NCI-H69 (cell line): Measurements from ENCODE around the gene GNRH2.
"Not testable (repeated sequence)": the region's sequence is repeated elsewhere in the genome, so short reads cannot be mapped to it uniquely, and the experiment has no call there.

Experiments used
- DNase-seq: peaks from one replicate; lab custom pipeline; 2025; lab: John Stamatoyannopoulos, UW

GNRH2 gene, protein sequence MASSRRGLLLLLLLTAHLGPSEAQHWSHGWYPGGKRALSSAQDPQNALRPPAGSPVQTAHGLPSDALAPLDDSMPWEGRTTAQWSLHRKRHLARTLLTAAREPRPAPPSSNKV

DNA sequence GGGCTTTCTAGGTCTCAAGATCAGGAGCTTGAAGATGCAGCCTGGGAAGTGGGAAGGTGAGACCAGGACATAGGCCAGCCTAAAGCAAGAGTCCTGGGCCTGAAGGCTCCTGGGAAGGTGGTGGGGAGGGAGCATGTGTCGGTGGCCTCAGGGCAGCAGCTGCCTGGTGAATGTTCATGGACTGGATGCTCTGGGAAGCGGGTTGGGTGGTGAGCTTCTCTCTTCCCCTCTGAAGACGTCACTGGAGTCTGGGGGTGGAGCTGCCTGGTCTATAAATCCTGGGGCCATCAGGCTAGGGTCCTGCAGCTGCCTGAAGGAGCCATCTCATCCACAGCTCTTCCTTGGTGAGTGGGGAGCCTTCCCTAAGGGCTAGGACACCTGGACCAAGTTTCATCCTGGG lies at the start of gene GNRH2:
Gene GNRH2 (plus strand): TSS at position 301 of the 400 bp plus-strand sequence. CDS start 793 bp downstream, outside the sequence.
- DNase-seq, result no peak

DNA sequence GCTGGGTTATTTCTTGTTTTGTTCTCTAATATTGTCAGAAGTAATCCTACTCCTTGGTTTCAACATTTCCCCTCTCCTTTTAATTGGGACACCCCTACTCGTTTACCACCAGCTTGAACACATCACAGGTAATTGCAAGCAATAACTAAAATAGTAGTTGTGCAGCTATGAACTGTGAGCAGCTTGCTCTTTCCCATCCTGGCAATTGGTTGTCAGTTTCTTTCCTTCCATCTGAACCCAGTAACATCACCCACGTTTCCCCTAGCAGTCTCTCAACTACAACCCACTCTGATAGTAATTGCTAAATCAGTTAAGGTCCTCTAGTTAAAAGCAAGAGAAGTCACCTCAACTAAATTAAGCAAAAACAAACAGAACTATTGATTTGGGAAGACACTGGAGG lies 47.6 kb upstream of the GNRH2 start:
- no peak for DNase-seq

DNA sequence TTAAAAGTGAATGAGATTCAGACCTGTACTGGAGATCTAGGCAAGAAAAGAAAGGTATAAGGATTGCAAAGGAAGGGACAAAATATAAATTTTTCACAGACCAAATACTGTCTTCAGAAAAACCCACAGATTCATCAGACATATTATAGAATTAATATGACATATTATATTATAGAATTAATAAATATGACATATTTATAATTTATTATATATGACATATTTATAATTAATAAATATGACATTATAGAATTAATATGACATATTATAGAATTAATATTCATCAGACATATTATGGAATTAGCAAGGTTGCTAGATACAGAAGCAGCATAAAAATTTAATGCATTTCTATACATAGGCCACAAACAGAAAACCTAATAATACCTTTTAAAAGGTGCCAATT lies 44.7 kb upstream of the GNRH2 start:
- DNase-seq, result no peak

DNA sequence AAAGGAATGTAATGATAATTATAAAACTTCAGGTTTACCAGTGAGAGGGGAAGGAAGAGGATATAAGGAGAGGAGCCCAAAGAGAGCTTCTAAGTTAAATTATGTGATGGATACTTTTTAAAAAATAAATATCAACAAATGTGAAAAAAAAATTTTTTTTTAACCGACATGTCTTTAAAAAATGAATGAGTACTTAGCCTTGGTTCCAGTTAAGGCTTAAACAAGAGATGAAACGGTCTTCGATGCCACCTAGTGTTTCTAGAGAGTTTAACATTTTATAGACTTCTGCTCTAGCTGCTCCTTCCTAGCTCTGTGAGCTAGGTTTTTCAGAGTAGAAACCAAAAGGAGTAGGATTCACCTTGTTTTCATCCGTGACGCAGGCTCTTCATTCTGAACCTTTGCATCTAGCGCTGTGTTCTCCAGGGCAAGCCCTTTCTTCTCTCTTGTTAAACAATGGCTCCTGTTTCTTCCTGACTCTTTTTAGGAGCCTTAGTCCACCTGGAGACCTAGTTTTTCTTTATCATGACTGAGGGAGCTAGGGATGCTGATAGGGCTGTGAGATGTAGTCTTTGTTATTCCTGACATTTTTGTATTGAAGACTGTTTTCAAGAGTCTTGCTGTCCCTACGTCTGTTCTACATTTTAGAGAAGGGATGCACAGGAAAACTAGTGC lies 42.4 kb upstream of the GNRH2 start:
- DNase-seq, result peak; percentile 71

DNA sequence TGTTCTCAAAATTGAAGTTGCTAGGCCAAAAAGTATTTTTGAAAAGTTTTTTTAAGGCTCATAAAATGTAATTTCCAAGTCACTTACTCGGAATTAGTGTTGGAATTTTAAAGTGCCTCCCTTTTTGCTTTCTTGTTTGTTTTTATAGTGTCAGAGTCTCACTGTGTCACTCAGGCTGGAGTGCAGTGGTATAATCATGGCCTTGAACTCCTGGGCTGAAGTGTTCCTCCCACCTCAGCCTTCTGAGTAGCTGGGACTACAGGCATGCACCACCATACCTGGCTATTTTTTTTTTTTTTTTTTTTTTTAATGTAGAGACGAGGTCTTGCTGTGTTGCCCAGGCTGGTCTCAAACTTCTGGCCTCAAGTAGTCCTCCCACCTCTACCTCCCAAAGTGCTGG lies 40.0 kb upstream of the GNRH2 start:
- DNase-seq, result no peak

DNA sequence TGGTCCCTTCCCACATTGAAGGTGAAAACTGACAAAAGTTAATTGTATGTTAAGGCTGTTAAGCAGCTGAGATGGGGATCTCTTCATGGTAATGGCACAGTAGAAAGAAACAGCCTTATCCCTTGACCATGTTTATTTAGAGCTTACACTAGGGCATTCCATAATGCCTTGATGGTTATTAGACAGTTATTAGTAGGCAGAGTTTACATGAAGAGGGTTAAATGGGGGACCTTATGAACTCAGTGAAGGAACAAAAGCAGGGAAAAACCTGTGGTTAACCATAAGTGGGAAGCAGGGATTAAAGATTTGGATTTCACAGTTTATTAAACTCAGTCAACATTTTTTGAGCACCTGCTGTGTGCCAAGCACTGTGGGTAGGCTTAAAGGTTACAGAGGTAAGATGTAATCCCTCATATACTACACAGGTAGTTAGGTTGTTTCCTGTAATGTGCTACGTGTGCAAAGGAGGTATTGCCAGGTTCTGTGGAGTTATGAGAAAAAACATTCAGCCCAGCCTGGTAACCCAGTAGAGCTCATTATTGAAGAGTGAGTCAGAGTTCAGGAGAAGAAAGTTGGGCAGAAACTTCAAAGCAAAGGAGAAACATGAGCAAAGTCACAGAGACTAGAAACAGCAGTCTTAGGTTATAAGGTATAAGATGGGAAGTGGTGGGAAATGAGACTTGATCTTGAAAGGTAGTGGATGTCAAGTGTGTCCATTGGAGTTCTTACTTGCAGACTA lies 32.3 kb upstream of the GNRH2 start:
- DNase-seq, result peak; percentile 75

DNA sequence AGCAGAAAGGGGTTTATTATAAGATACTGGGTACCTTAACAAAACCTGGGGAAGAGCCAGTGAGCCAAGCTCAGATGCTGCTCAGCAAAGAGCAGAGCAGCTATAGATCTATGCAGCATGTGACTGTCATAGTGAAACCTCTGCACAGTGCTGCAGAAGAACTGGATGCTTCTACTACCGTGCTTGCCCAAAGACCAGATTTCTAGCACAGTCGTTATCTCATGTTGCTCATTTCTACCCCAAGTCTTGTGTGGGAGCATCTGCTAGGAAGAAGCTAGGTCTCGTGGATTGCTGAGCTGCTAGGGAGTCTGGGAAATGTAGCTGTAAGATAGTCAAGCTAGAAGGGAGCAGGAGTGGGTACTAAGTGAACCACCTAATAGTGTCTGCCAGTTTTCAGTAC lies 31.7 kb upstream of the GNRH2 start:
- DNase-seq, result no peak

DNA sequence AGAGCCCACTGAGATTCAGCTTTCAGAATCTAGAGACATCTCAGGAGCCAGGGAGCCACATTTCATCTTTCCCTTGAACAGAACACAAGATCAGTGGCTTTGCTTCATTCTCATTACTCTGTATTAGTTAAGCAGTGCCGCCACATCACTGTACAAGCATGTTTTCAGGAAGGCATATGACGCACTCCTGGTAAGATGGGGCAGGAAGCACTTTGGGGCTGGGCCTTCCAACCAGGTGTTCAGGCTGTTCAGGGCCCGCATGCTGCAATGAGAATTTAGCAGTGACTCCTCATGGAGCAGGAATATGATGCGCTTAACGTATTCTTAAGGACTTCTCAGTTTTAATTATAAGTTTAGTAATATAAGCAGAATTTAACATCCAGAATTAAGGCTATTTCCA lies 29.7 kb upstream of the GNRH2 start:
- no peak for DNase-seq

DNA sequence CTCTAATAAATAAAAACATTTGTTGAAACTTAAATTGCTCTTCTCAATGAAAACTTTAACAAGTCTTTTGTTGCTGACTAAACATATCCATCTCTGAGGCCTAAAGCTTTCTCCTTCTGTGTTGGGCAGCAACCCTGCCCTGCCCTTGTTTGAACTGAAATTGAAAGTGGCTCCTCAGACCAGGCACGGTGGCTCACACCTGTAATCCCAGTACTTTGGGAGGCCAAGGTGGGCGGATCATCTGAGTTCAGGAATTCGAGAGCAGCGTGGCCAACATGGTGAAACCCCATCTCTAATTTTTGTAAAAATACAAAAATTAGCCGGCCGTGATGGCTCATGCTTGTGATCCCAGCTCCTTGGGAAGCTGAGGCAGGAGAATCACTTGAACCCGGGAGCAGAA lies 29.2 kb upstream of the GNRH2 start:
- DNase-seq, result no peak

DNA sequence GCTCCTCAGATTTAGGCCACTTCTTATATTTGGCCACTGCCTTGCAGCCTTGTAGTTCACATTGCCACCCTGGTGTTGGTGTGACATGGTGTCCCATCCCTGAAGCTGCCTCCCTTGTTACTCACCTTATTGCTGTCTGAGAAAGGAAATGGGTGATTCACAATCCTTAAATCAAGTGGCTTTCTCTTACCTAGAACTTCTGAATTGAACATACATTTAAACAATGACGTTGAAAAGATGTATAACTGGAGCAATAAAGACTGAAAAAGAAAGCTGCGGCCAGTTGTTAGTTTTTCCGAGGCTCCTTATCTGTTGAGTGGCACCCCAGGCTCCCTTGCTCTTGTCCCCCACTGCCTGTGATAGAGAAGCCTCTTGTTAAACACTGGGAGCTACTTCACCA lies 28.8 kb upstream of the GNRH2 start:
- no peak for DNase-seq

DNA sequence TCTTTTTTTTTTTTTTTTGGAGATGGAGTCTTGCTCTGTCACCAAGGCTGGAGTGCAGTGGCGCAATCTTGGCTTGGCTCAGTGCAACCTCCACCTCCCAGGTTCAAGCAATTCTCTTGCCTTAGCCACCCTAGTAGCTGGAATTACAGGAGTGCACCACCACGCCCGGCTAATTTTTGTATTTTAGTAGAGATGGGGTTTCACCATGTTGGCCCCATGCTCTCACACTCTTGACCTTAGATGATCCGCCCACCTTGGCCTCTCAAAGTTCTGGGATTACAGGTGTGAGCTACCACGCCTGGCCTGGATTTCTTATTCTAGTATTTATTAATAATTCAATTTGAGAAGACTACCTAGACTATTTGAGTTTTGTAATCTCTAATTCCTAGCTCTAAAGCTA lies 28.1 kb upstream of the GNRH2 start:
- not testable (repeated sequence) for DNase-seq

DNA sequence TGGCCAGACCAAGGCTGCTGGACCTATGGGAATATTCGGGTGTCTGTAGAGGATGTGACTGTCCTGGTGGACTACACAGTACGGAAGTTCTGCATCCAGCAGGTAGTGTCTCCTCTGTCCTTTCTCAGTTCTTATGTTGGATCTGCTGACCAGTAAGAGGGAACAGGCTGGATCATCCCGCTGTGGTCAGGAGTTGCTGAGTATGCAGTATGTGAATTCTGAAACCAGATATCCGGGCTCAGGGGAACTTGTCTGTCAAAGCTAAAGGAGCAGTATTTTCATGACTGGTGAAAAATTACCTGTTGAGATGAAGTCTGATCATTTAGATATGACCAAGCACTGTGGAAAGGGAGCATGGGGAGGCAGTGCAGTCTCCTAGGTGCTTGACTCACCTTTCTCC lies 22.1 kb upstream of the GNRH2 start:
- no peak for DNase-seq

DNA sequence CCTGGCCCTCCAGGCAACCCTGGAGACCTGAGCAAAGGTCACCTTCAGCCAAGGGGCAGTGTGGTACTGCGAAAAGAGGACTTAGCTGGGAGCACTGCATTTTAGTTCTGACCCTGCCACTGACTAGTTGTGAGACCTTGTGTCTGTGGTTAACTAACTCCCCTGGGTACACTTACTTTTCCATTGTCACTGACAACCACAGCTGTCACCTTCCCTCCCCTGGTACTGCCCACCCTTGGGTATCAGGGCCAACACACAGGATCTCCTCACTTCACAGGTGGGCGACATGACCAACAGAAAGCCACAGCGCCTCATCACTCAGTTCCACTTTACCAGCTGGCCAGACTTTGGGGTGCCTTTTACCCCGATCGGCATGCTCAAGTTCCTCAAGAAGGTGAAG lies 21.6 kb upstream of the GNRH2 start:
- DNase-seq, result no peak

DNA sequence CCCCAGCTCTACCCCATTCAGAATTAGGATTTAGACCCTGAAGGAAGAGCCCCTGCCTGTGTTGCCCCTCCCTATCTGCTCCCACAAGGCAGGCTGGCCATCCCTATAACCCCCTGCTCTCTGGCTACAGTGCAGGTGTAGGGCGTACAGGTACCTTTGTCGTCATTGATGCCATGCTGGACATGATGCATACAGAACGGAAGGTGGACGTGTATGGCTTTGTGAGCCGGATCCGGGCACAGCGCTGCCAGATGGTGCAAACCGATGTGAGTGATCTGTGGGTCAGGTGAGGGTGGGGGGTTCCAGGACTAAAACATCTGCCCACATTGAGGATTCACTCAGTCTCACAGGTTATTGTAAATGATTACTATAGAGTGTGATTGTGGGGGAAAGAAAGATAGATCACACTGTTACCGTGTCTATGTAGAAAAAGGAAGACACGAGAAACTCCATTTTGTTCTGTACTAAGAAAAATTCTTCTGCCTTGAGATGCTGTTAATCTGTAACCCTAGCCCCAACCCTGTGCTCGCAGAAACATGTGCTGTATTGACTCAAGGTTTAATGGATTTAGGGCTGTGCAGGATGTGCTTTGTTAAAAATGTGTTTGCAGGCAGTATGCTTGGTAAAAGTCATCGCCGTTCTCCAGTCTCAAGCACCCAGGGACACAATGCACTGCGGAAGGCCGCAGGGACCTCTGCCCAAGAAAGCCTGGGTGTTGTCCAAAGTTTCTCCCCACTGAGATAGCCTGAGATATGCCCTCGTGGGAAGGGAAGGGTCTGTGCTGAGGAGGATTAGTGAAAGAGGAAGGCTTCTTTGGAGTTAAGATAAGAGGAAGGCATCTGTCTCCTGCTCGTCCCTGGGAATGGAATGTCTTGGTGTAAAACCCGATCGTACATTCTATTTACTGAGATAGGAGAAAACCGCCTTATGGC lies 20.6 kb upstream of the GNRH2 start:
- not testable (repeated sequence) for DNase-seq

DNA sequence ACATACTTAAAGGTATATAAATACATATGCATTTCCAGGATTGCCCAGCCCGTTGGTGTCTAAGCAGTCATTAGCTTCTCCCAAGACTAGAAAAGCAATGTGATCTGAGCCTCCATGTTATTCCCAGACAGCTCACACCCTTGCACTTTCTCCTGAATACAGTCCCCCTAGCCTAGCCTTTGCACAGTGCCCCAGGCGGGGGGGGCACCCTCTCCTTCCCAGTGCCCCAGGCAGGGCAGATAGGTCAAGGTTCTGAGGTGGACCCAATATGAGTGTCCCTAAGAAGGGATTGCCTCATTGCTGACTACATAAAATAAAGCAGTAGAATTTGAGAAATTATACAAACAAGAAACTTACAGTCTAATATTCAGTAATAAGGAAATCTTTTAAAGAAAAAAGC lies 15.4 kb upstream of the GNRH2 start:
- DNase-seq, result no peak

DNA sequence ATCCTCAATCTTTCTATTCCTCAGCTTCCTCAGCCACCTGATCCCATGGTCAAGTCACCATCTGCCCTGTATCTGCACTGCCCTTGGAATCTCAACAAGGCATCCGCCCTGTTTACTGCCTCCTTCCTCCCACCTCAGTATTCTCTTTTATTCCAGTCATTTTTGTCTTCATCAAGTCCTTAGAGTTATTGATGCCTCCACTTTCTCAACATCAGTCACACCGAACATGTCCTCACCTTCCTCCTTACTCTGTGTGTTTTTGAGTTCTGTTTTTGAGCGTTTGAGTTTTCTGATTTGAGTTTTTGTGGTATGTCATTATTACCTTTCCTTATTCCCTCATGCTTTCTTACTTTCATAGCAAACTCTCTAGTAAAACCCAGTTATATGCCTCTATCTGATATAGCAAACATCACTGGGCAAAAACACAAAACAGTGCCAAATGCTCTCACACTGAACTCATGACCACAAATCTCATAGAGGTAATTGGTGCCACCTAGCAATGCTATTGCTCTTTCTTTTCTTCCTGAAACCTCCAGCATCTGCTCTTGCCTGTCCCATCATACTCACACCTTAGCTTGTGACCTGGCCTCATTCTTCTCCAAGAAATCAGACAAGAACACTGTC lies 11.8 kb upstream of the GNRH2 start:
- no peak for DNase-seq

DNA sequence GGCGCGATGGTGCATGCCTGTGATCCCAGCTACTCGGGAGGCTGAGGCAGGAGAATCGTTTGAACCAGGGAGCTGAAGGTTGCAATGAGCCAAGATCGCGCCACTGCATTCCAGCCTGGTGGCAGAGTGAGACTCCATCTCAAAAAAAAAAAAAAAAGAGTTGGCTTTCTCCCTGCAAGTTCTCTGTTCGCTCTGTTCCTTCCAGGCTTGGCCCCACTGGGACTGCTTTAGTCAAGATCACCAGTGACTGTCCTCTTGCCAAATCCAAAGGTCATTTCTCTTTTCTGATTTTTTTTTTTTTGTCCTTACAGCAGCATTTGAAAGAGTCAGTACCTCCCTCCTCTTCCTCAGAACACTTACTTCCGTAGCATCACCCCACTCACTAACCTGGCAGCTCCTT lies 10.8 kb upstream of the GNRH2 start:
- no peak for DNase-seq

DNA sequence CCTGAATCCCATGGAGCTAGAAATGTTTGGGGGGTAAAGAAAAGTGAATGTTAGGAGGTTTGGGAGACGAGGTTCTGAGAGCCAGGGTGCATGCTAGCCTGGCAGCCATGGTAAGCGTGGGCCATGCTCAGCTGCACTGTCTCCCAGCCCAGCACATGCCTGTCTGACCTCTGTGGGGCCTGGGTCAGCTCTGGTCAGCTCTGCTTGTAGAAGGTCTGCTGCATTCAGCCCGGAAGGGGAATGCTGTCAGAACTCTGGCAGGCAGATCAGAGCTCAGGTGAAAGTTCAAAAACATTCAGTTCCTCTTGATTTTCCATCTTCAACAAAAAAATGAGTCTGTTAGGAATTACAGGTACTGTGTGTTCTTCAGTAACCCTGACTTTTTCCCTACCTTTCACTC lies 5.8 kb upstream of the GNRH2 start:
- DNase-seq, result no peak

DNA sequence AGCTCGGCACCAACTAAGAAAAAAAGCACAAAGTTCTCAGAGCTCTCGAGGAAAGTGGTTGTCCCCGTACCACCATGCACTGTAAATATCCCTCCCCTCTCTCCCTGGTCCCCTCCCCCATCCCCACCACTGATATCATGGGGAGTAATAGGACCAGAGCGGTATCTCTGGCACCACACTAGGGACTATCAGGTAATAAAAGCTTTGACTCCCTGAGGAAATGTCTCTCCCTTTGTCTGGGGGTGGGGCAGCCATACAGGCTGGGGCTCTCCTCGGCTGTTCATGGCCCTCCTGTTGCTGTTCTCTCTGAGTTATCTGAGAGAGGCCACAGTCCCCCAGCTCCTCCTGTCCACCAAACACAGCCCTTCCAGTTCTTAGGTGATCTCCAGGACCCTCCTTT lies 5.0 kb upstream of the GNRH2 start:
- DNase-seq, result no peak

DNA sequence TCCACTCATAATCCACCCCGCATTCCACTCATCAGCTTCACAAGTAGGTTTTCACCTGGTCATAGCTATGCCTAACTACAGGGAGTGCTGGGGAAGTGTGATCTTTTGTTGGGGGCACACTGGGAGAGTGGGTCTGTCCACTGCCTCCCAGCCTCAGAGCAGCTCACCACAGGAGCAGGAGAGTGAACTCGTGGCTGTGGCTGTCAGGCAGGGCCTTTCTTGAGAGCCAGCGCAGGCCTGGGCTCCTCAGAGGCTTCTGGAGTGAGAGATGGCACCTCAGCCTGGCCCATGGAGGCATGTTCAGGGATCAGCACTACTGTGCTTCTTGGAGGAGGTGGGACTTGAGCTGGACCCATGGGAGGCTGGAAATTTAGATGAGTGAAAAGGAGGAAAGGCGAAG lies 4.0 kb upstream of the GNRH2 start:
- DNase-seq, result no peak

DNA sequence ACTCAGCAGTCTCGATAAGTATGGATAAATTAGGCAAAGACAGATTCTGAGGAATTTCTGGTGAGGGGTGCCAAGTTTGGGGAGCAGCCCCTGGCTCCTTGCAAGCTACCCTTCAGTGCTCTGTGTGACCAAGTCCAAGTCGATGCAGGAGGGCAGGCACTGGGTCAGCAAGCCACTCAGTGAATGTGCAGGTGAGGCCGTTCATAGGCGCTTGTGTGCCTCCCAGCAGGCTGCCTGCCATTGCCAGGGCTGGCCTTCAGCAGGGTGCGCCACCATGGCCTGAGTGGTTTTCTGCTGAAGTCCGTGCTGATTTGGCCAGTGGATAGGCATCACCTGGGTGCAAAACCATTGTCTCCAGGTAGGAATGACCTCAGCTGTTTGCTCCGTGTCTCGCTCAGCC lies 3.3 kb upstream of the GNRH2 start:
- DNase-seq, result no peak

DNA sequence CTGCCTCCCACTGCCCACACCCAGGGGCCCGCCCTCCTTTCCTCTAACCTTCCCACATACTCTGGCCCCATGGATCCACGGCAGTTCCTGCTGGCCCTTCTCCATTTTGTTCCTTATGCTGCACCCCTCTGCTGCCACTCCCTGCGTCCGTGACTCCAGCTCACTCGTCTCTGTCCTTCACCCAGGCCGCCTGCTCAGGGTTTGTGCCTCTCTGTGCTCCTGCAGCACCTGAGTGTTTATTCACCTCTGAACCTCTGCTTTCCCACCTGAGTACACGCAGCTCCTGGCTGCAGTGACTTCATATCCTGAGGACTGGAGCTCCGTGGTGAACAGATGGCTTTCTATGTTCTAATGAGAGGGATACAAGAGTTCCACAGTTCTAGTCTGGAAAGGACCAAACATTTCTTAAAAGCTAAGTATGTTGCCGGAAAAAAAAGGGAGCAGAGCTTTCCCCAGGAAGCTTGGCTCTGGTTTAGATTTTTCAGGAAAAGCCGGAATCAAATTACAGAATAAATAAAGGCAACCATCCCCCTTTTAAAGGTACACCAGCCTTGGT lies 1.5 kb upstream of the GNRH2 start:
- DNase-seq, result peak; percentile 74
